Smooth muscle cell (in vitro differentiated cells): ENCODE results near the gene TJP3. TPM values are rescaled to one million over a fixed set of nuclear protein-coding genes. Genes with fewer than 3 reads are reported as not detected.

ENCODE experiments used
- DNase-seq: peaks from one replicate; lab custom pipeline; 2025; ENCODE audit not compliant: unreplicated experiment; lab: John Stamatoyannopoulos, UW
- H2AFZ ChIP-seq: fragments of 200-600 bp; sonication (generic); 2 replicates; pipeline ENCODE4 v1.6.0; 2016; ENCODE audit warnings: antibody characterized with exemption, low read depth, mild to moderate bottlenecking
- H3F3A ChIP-seq: fragments of 200-600 bp; sonication (generic); 2 replicates; pipeline ENCODE4 v1.6.0; 2017; ENCODE audit warnings: antibody characterized with exemption, low read depth
- H3K27ac ChIP-seq: fragments of 200-600 bp; sonication (generic); 2 replicates; pipeline ENCODE4 v1.5.1; 2016; ENCODE audit warnings: low read depth, mild to moderate bottlenecking
- H3K27me3 ChIP-seq: fragments of 200-600 bp; sonication (generic); 2 replicates; pipeline ENCODE4 v1.6.1; 2016; ENCODE audit warnings: low read depth, mild to moderate bottlenecking
- H3K36me3 ChIP-seq: fragments of 200-600 bp; sonication (generic); 2 replicates; pipeline ENCODE4 v1.5.1; 2016; ENCODE audit warnings: low read depth
- H3K4me1 ChIP-seq: fragments of 200-600 bp; sonication (generic); 2 replicates; pipeline ENCODE4 v1.5.1; 2016; ENCODE audit warnings: low read depth
- H3K4me2 ChIP-seq: fragments of 200-600 bp; sonication (generic); 2 replicates; pipeline ENCODE4 v1.6.0; 2016; ENCODE audit warnings: mild to moderate bottlenecking
- H3K4me3 ChIP-seq: fragments of 200-600 bp; sonication (generic); 2 replicates; pipeline ENCODE4 v1.5.1; 2016; ENCODE audit warnings: mild to moderate bottlenecking
- H3K79me2 ChIP-seq: fragments of 200-600 bp; sonication (generic); 2 replicates; pipeline ENCODE4 v1.6.0; 2016; ENCODE audit warnings: low read depth, mild to moderate bottlenecking
- H3K9ac ChIP-seq: fragments of 200-600 bp; sonication (generic); 2 replicates; pipeline ENCODE4 v1.6.0; 2016; ENCODE audit warnings: low read depth
- H3K9me3 ChIP-seq: fragments of 200-600 bp; sonication (generic); replicated peaks from 2 replicates; pipeline ENCODE4 v1.5.1; 2016; ENCODE audit warnings: low read depth
- H4K20me1 ChIP-seq: fragments of 200-600 bp; sonication (generic); 2 replicates; pipeline ENCODE4 v1.6.0; 2016; ENCODE audit warnings: low read depth
- CTCF ChIP-seq: fragments of 200-600 bp; sonication (generic); IDR thresholded peaks from 2 replicates; pipeline ENCODE4 v1.5.1; 2017; ENCODE audit warnings: borderline replicate concordance, mild to moderate bottlenecking, antibody characterized with exemption; ENCODE audit not compliant: insufficient read depth, poor library complexity, severe bottlenecking
- WGBS: methylation state at CpG from one replicate; pipeline ENCODE4 v1.1.7; 2016; ENCODE audit warnings: low lambda C conversion rate; 5-methylcytosine and 5-hydroxymethylcytosine counted together
- polyA plus RNA-seq: library from polyadenylated mRNA; unstranded; fragments of >200 nt; fragmentation: Nextera tagmentation; extraction: Ambion mirVana; gene quantifications from 2 replicates; pipeline ENCODE4 v1.2.1, GENCODE V29; 2016
- total RNA-seq: library from RNA; depleted of rRNA; stranded (reverse); fragments of >200 nt; gene quantifications from 2 replicates; pipeline ENCODE4 v1.2.3, GENCODE V29; 2014

TJP3 gene
- total and polyA plus RNA-seq, 2 experiments from 2014 or later: 1.2 to 6.2 TPM

GRCh38 chr19:3669947-3670795 lies 38.0 kb upstream of the TJP3 start:
- H3K27me3 ChIP-seq: no peaks in the 10 kb centered on the region
- H3K4me1 ChIP-seq: peaks cover 15% of the 10 kb centered on the region
- H3K9me3 ChIP-seq: no peaks in the 10 kb centered on the region
- H3K4me3 ChIP-seq: no peak overlapping the region
- peak; percentile 37 for DNase-seq
- no peaks in the 10 kb centered on the region for H3F3A ChIP-seq
- no peaks in the 10 kb centered on the region for H3K36me3 ChIP-seq
- TF ChIP-seq CTCF: no peak
- 26% methylated on average over 16 of the region's 33 CpGs for WGBS
- H4K20me1 ChIP-seq: peaks cover 47% of the 10 kb centered on the region
- peaks cover 17% of the 10 kb centered on the region for H3K79me2 ChIP-seq
- peak overlapping the region; percentile 82 for H3K4me2 ChIP-seq
- peak overlapping the region; percentile 96 for H3K27ac ChIP-seq
- H2AFZ ChIP-seq: no peak overlapping the region
- H3K9ac ChIP-seq: peak overlapping the region; percentile 84

GRCh38 chr19:3670796-3671679 lies 37.1 kb upstream of the TJP3 start:
- no peaks in the 10 kb centered on the region for H3K36me3 ChIP-seq
- peaks cover 15% of the 10 kb centered on the region for H3K4me1 ChIP-seq
- H3K4me2 ChIP-seq: peak overlapping the region; percentile 82
- H2AFZ ChIP-seq: no peak overlapping the region
- 55% methylated on average over 37 of the region's 45 CpGs for WGBS
- no peaks in the 10 kb centered on the region for H3F3A ChIP-seq
- H3K4me3 ChIP-seq: no peak overlapping the region
- H3K9ac ChIP-seq: peak overlapping the region; percentile 84
- peak; percentile 37 for DNase-seq
- no peaks in the 10 kb centered on the region for H3K9me3 ChIP-seq
- H3K27me3 ChIP-seq: no peaks in the 10 kb centered on the region
- peak overlapping the region; percentile 96 for H3K27ac ChIP-seq
- no peak for TF ChIP-seq CTCF
- H3K79me2 ChIP-seq: peaks cover 24% of the 10 kb centered on the region
- H4K20me1 ChIP-seq: peaks cover 48% of the 10 kb centered on the region

GRCh38 chr19:3671680-3672574 lies 36.3 kb upstream of the TJP3 start:
- H3K79me2 ChIP-seq: peaks cover 31% of the 10 kb centered on the region
- H3K27ac ChIP-seq: peak overlapping the region; percentile 96
- no peak for DNase-seq
- no peaks in the 10 kb centered on the region for H3F3A ChIP-seq
- no peaks in the 10 kb centered on the region for H3K27me3 ChIP-seq
- no peaks in the 10 kb centered on the region for H3K36me3 ChIP-seq
- no peak overlapping the region for H3K4me3 ChIP-seq
- H3K4me1 ChIP-seq: peaks cover 15% of the 10 kb centered on the region
- no peak for TF ChIP-seq CTCF
- H3K9ac ChIP-seq: peak overlapping the region; percentile 84
- H2AFZ ChIP-seq: no peak overlapping the region
- WGBS: 63% methylated on average over 39 of the region's 40 CpGs
- H3K9me3 ChIP-seq: no peaks in the 10 kb centered on the region
- H3K4me2 ChIP-seq: peak overlapping the region; percentile 82
- H4K20me1 ChIP-seq: peaks cover 49% of the 10 kb centered on the region
